ENCODE data around the gene OSBPL9. TPM values are rescaled to one million over a fixed set of nuclear protein-coding genes. Genes with fewer than 3 reads are reported as not detected.

Gene OSBPL9
- total RNA-seq, 1 donor from 2014 or later = 103 TPM

GRCh38 chr1:51650198-51650597 lies 33.3 kb downstream of the OSBPL9 start:
- H3K9me3 Mint-ChIP-seq = peaks cover 4% of the 10 kb centered on the region
- no peaks in the 10 kb centered on the region for H3K27me3 Mint-ChIP-seq (ENCODE audit: low read depth)
- peak overlapping the region; percentile 87 for H3K27ac Mint-ChIP-seq
- no peak overlapping the region for H3K4me3 Mint-ChIP-seq
- no peak for DNase-seq (ENCODE audit: low spot score in 2 of 2, unreplicated experiment in 2 of 2)
- peaks cover 4% of the 10 kb centered on the region for H3K36me3 Mint-ChIP-seq
- no peak for TF ChIP-seq CTCF (IDR thresholded peaks at IDR 0.05; ENCODE audit: unreplicated experiment)
- peaks cover 33% of the 10 kb centered on the region for H3K4me1 Mint-ChIP-seq

- no peaks in the 10 kb centered on the region for H3K9me3 Mint-ChIP-seq
Measured at GRCh38 chr1:51651552-51651942, 34.7 kb downstream of the OSBPL9 start.

GRCh38 chr1:51652599-51652998 lies 35.7 kb downstream of the OSBPL9 start:
- H3K4me1 Mint-ChIP-seq = peaks cover 33% of the 10 kb centered on the region
- H3K27ac Mint-ChIP-seq = peak overlapping the region; percentile 8
- H3K27me3 Mint-ChIP-seq (ENCODE audit: low read depth) = no peaks in the 10 kb centered on the region
- peaks cover 3% of the 10 kb centered on the region for H3K9me3 Mint-ChIP-seq
- peaks cover 9% of the 10 kb centered on the region for H3K36me3 Mint-ChIP-seq
- no peak overlapping the region for H3K4me3 Mint-ChIP-seq
- DNase-seq (ENCODE audit: low spot score in 2 of 2, unreplicated experiment in 2 of 2) = no peak
- TF ChIP-seq CTCF (IDR thresholded peaks at IDR 0.05; ENCODE audit: unreplicated experiment) = no peak

More at GRCh38 chr1:51651552-51651942, 34.7 kb downstream of the OSBPL9 start:
- Mint-ChIP-seq H3K4me3 (no peak overlapping the region), H3K36me3 (peaks cover 4% of the 10 kb centered on the region), H3K27me3 (ENCODE audit: low read depth) (no peaks in the 10 kb centered on the region), H3K4me1 (peaks cover 33% of the 10 kb centered on the region), H3K27ac (no peak overlapping the region)
- TF ChIP-seq CTCF (IDR thresholded peaks at IDR 0.05; ENCODE audit: unreplicated experiment) = no peak
- no peak for DNase-seq (ENCODE audit: low spot score in 2 of 2, unreplicated experiment in 2 of 2)

- H3K27ac Mint-ChIP-seq = peak overlapping the region; percentile 8
- H3K27me3 Mint-ChIP-seq (ENCODE audit: low read depth) = no peaks in the 10 kb centered on the region
- no peak overlapping the region for H3K4me3 Mint-ChIP-seq
- H3K9me3 Mint-ChIP-seq = peaks cover 3% of the 10 kb centered on the region
- TF ChIP-seq CTCF (IDR thresholded peaks at IDR 0.05; ENCODE audit: unreplicated experiment) = no peak
- H3K4me1 Mint-ChIP-seq = peaks cover 29% of the 10 kb centered on the region
- DNase-seq (ENCODE audit: low spot score in 2 of 2, unreplicated experiment in 2 of 2) = no peak
- peaks cover 9% of the 10 kb centered on the region for H3K36me3 Mint-ChIP-seq
Measured at GRCh38 chr1:51653127-51653526, 36.2 kb downstream of the OSBPL9 start.

GRCh38 chr1:51654000-51654399 lies 37.1 kb downstream of the OSBPL9 start:
- H3K9me3 Mint-ChIP-seq = peaks cover 3% of the 10 kb centered on the region
- peaks cover 9% of the 10 kb centered on the region for H3K36me3 Mint-ChIP-seq
- TF ChIP-seq CTCF (IDR thresholded peaks at IDR 0.05; ENCODE audit: unreplicated experiment) = no peak
- no peaks in the 10 kb centered on the region for H3K27me3 Mint-ChIP-seq (ENCODE audit: low read depth)
- no peak overlapping the region for H3K4me3 Mint-ChIP-seq
- DNase-seq (ENCODE audit: low spot score in 2 of 2, unreplicated experiment in 2 of 2) = no peak
- H3K27ac Mint-ChIP-seq = no peak overlapping the region
- H3K4me1 Mint-ChIP-seq = peaks cover 21% of the 10 kb centered on the region

GRCh38 chr1:51656374-51656773 lies 39.5 kb downstream of the OSBPL9 start:
- no peak overlapping the region for H3K27ac Mint-ChIP-seq
- peaks cover 9% of the 10 kb centered on the region for H3K36me3 Mint-ChIP-seq
- H3K9me3 Mint-ChIP-seq = peaks cover 3% of the 10 kb centered on the region
- no peak for TF ChIP-seq CTCF (IDR thresholded peaks at IDR 0.05; ENCODE audit: unreplicated experiment)
- no peaks in the 10 kb centered on the region for H3K27me3 Mint-ChIP-seq (ENCODE audit: low read depth)
- H3K4me1 Mint-ChIP-seq = peaks cover 25% of the 10 kb centered on the region
- H3K4me3 Mint-ChIP-seq = no peak overlapping the region
- no peak for DNase-seq (ENCODE audit: low spot score in 2 of 2, unreplicated experiment in 2 of 2)

Data from mesothelial cell of epicardium (in vitro differentiated cells).